CD4-positive, CD25-positive, alpha-beta regulatory T cell (primary cell): Measurements from ENCODE around the gene CD52. TPM values are rescaled to one million over a fixed set of nuclear protein-coding genes. Genes with fewer than 3 reads are reported as not detected.

Experiments
- ATAC-seq, 2 donors: fragments of 150-1000 bp; cut with Tn5 transposase; one replicate each; pipeline ENCODE4 v1.10.0; 2021; ENCODE audit warnings: low read depth in 2 of 2, moderate number of reproducible peaks in 2 of 2, moderate library complexity in 1 of 2
- DNase-seq, 3 donors: peaks; one replicate each; pipeline versions ENCODE4 v3.0.0 to v3.0.0-alpha.2; 2012 to 2022; ENCODE audit warnings: mixed read lengths in 1 of 3
- H3K27ac ChIP-seq: one replicate; pipeline ENCODE4 v1.7.0; 2013; ENCODE audit warnings: mild to moderate bottlenecking, low read length; ENCODE audit not compliant: insufficient read depth, poor library complexity, severe bottlenecking
- H3K27me3 ChIP-seq: one replicate; pipeline ENCODE4 v1.7.0; 2013; ENCODE audit warnings: low read length; ENCODE audit not compliant: control insufficient read depth, insufficient read depth
- H3K36me3 ChIP-seq: one replicate; pipeline ENCODE4 v1.7.0; 2013; ENCODE audit warnings: mild to moderate bottlenecking, low read length, moderate library complexity; ENCODE audit not compliant: control insufficient read depth, insufficient read depth
- H3K4me1 ChIP-seq: 2 replicates; pipeline ENCODE4 v1.7.0; 2013; ENCODE audit warnings: mild to moderate bottlenecking, low read length; ENCODE audit not compliant: insufficient read depth, control insufficient read depth, poor library complexity, severe bottlenecking
- H3K4me3 ChIP-seq: one replicate; pipeline ENCODE4 v1.7.0; 2013; ENCODE audit warnings: low read depth, mild to moderate bottlenecking, low read length, moderate library complexity
- H3K9me3 ChIP-seq, 2 experiments: 1 replicate in 1 of 2; 2 replicates in 1 of 2; pipeline ENCODE4 v1.7.0; 2013; ENCODE audit warnings: low read length in 2 of 2, mild to moderate bottlenecking in 1 of 2, moderate library complexity in 1 of 2; ENCODE audit not compliant: control insufficient read depth in 2 of 2
- H3K27ac Mint-ChIP-seq, 3 donors: one replicate each; pipeline ENCODE4 v1.8.0; 2020 to 2022; ENCODE audit warnings: mild to moderate bottlenecking in 3 of 3, mixed read lengths in 3 of 3, moderate library complexity in 2 of 3
- H3K27me3 Mint-ChIP-seq: one replicate; pipeline ENCODE4 v1.8.0; 2022; ENCODE audit warnings: mild to moderate bottlenecking, mixed read lengths
- H3K36me3 Mint-ChIP-seq: one replicate; pipeline ENCODE4 v1.8.0; 2020; ENCODE audit warnings: mixed read lengths
- H3K4me1 Mint-ChIP-seq, 4 donors: one replicate each; pipeline ENCODE4 v1.8.0; 2020 to 2022; ENCODE audit warnings: mixed read lengths in 4 of 4, mild to moderate bottlenecking in 1 of 4
- H3K4me3 Mint-ChIP-seq, 4 donors: one replicate each; pipeline ENCODE4 v1.8.0; 2020 to 2022; ENCODE audit warnings: mild to moderate bottlenecking in 4 of 4, mixed read lengths in 4 of 4, moderate library complexity in 3 of 4
- H3K9me3 Mint-ChIP-seq, 7 donors: one replicate each; pipeline ENCODE4 v1.8.0; 2020 to 2022; ENCODE audit warnings: mixed read lengths in 7 of 7, mild to moderate bottlenecking in 3 of 7, moderate library complexity in 2 of 7
- polyA plus RNA-seq, 4 donors: library from polyadenylated mRNA; unstranded; fragments of 300-500 nt; fragmentation: Illumina TruSeq; gene quantifications; one replicate each; pipeline ENCODE4 v1.2.3, GENCODE V29; 2021
- total RNA-seq: library from RNA; stranded (reverse); gene quantifications from one replicate; pipeline ENCODE4 v1.2.3, GENCODE V29; 2022

Gene CD52
- total and polyA plus RNA-seq, 5 donors from 2014 or later = 1,528 to 12,173 (median 9,866) TPM

DNA sequence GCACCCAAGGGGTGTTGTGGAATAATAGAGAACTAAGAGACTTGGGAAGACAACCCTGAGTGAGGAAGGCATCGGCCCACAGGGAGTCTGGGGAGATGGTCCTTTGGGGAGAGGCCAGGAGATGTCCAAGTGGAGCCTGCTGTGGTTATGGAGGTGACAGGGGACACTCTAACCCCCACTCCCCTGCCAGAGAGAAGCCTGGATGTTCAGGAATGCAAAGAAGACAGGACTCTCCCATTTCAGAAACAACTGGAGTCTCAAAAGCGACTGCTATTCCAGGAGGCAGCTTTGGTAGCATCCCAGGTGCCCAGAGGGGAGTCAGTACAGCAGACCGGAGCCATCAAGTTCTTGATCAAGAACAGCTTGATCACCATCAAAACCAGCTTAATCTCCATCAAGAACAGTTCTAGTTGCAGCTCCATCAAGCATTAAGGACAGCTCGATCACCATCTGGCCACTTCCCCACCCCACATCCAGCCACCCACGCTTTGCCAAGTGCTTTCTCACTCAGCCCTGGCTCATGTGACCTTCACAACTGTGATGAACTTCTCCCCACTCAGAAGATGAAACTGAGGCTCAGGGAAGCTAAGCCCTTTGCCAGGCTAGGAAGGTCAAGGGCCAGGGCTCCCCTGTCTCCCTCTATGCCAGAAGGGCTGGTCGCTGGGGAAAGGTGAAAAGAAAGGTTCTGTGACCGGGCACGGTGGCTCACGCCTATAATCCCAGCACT lies 743 bp downstream of the CD52 start:
- H3K9me3 Mint-ChIP-seq = peaks cover 0 to 2% (median 0%) of the 10 kb centered on the region in 7 donors
- H3K4me3 Mint-ChIP-seq = peak overlapping the region; percentile 92 to 99 (median 94)
- H3K27ac ChIP-seq = peak overlapping the region; percentile 70
- peaks cover 5% of the 10 kb centered on the region for H3K27me3 Mint-ChIP-seq
- peak overlapping the region; percentile 100 for H3K4me3 ChIP-seq
- H3K36me3 ChIP-seq = peaks cover 36% of the 10 kb centered on the region
- no peaks in the 10 kb centered on the region for H3K9me3 ChIP-seq
- H3K36me3 Mint-ChIP-seq = peaks cover 41% of the 10 kb centered on the region
- ATAC-seq (no peak), DNase-seq (no peak)
- no peaks in the 10 kb centered on the region for H3K27me3 ChIP-seq
- H3K27ac Mint-ChIP-seq = peak overlapping the region; percentile 67 to 97 (median 91)
- H3K4me1 Mint-ChIP-seq = peaks cover 14 to 80% (median 55%) of the 10 kb centered on the region in 4 donors
- H3K4me1 ChIP-seq = peaks cover 84% of the 10 kb centered on the region

DNA sequence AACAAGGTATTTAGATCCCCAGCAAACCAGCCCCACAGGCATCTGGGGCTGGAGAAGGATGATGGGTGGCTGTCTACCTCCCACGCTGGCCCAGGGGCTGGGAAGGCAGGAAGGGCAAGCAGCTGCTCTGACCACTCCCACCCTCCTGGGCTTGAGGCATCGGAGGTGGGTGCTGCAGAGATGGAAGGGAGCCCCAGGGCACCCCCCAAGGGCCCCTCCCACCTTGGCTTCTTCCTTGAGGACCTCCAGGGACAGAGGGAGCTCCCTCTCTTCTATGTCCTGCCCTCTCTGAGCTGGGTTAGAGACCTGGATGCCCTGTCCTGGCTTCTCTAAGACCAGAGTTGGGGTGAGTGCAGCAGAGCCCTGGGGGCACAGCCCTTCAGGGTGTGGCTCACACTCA lies 3.1 kb downstream of the CD52 start:
- peaks cover 44% of the 10 kb centered on the region for H3K36me3 Mint-ChIP-seq
- no peak for DNase-seq

GRCh38 chr1:26321315-26322041 lies 3.7 kb downstream of the CD52 start:
- no peaks in the 10 kb centered on the region for H3K27me3 ChIP-seq
- peaks cover 55% of the 10 kb centered on the region for H3K4me1 ChIP-seq
- H3K36me3 ChIP-seq = peaks cover 50% of the 10 kb centered on the region
- peaks cover 44% of the 10 kb centered on the region for H3K36me3 Mint-ChIP-seq
- peak overlapping the region; percentile 70 for H3K27ac ChIP-seq
- ATAC-seq = peak; percentile 78 to 86
- peak overlapping the region; percentile 92 to 98 (median 94) for H3K4me3 Mint-ChIP-seq
- H3K9me3 Mint-ChIP-seq = peaks cover 0 to 2% (median 0%) of the 10 kb centered on the region in 7 donors
- no peaks in the 10 kb centered on the region for H3K9me3 ChIP-seq
- peaks cover 5% of the 10 kb centered on the region for H3K27me3 Mint-ChIP-seq
- peak overlapping the region; percentile 92 to 100 (median 97) for H3K27ac Mint-ChIP-seq
- peak; percentile 87 to 92 (median 91) for DNase-seq
- peaks cover 6 to 57% (median 37%) of the 10 kb centered on the region in 4 donors for H3K4me1 Mint-ChIP-seq
- H3K4me3 ChIP-seq = peak overlapping the region; percentile 100

More for the DNA sequence above, 3.1 kb downstream of the CD52 start:
- H3K9me3 ChIP-seq = no peaks in the 10 kb centered on the region
- peaks cover 50% of the 10 kb centered on the region for H3K36me3 ChIP-seq
- peaks cover 61% of the 10 kb centered on the region for H3K4me1 ChIP-seq
- H3K27ac ChIP-seq = peak overlapping the region; percentile 70
- H3K9me3 Mint-ChIP-seq = peaks cover 0 to 2% (median 0%) of the 10 kb centered on the region in 7 donors
- peak overlapping the region; percentile 92 to 98 (median 94) for H3K4me3 Mint-ChIP-seq
- H3K27ac Mint-ChIP-seq = peak overlapping the region; percentile 92 to 100 (median 97)
- peaks cover 6 to 63% (median 39%) of the 10 kb centered on the region in 4 donors for H3K4me1 Mint-ChIP-seq
- H3K4me3 ChIP-seq = peak overlapping the region; percentile 100
- ATAC-seq = no peak
- no peaks in the 10 kb centered on the region for H3K27me3 ChIP-seq
- H3K27me3 Mint-ChIP-seq = peaks cover 5% of the 10 kb centered on the region

DNA sequence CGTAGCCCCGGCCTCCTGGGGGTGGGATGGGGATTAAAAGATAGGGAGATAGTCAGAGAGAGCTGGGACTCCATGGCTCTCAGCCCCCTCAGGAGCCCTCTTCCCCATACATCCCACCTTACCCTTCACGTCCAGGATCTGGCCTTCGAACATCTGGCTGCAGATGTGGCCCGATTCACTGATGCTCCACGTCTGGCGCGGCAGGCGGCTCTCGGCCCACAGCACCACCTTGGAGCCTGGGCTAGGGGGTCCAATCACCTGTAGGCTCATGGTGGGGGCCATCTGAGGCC lies 4.2 kb downstream of the CD52 start:
- Mint-ChIP-seq H3K4me1 (peaks cover 6 to 52% (median 35%) of the 10 kb centered on the region in 4 donors), H3K9me3 (peaks cover 0 to 2% (median 0%) of the 10 kb centered on the region in 7 donors), H3K4me3 (peak overlapping the region in 3 of 4 donors; percentile 44 to 95 (median 78)), H3K27me3 (peaks cover 5% of the 10 kb centered on the region), H3K27ac (peak overlapping the region in 2 of 3 donors; percentile 77 to 97), H3K36me3 (peaks cover 44% of the 10 kb centered on the region)
- Histone ChIP-seq H3K36me3 (peaks cover 50% of the 10 kb centered on the region), H3K27me3 (no peaks in the 10 kb centered on the region), H3K27ac (peak overlapping the region; percentile 70), H3K9me3 (no peaks in the 10 kb centered on the region), H3K4me1 (peaks cover 50% of the 10 kb centered on the region), H3K4me3 (peak overlapping the region; percentile 100)
- no peak for DNase-seq
- no peak for ATAC-seq

DNA sequence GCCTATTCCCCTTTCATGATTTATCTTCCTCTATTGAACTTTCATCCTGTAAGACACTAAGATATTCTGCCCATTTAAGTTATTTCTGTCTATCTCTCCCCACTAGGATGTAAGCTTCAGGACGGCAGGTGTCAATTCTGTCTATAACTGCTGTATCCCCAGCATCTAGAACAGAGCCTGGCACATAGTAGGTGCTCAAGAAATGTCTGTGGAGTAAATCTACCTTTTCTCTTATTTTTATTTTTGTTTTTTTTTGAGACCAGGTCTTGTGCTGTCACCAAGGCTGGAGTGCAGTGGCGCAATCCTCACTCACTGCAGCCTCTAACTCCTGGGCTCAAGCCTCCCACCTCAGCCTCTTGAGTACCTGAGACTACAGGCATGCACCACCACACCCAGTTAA lies 5.6 kb downstream of the CD52 start:
- Histone ChIP-seq H3K4me3 (no peak overlapping the region), H3K36me3 (peaks cover 50% of the 10 kb centered on the region), H3K9me3 (no peaks in the 10 kb centered on the region), H3K27ac (no peak overlapping the region), H3K4me1 (peaks cover 42% of the 10 kb centered on the region), H3K27me3 (no peaks in the 10 kb centered on the region)
- no peak for ATAC-seq
- Mint-ChIP-seq H3K4me3 (peak overlapping the region in 3 of 4 donors; percentile 3 to 78 (median 35)), H3K9me3 (peaks cover 0 to 2% (median 0%) of the 10 kb centered on the region in 7 donors), H3K4me1 (peaks cover 6 to 43% (median 26%) of the 10 kb centered on the region in 4 donors), H3K27me3 (no peaks in the 10 kb centered on the region), H3K36me3 (peaks cover 36% of the 10 kb centered on the region), H3K27ac (peak overlapping the region in 2 of 3 donors; percentile 52 to 57)
- no peak for DNase-seq

- Mint-ChIP-seq H3K36me3 (peaks cover 27% of the 10 kb centered on the region), H3K4me1 (peaks cover 6 to 39% (median 26%) of the 10 kb centered on the region in 4 donors), H3K9me3 (peaks cover 0 to 2% (median 0%) of the 10 kb centered on the region in 7 donors), H3K27me3 (no peaks in the 10 kb centered on the region), H3K27ac (peak overlapping the region in 2 of 3 donors; percentile 26 to 64), H3K4me3 (peak overlapping the region in 1 of 4 donors; percentile 49)
- no peaks in the 10 kb centered on the region for H3K9me3 ChIP-seq
- H3K4me1 ChIP-seq = peaks cover 39% of the 10 kb centered on the region
- peaks cover 50% of the 10 kb centered on the region for H3K36me3 ChIP-seq
- no peak overlapping the region for H3K27ac ChIP-seq
- no peak for ATAC-seq
- DNase-seq = no peak
- H3K4me3 ChIP-seq = no peak overlapping the region
- H3K27me3 ChIP-seq = no peaks in the 10 kb centered on the region
These were observed 6.8 kb downstream of the CD52 start for GRCh38 chr1:26324550-26324949.

GRCh38 chr1:26327956-26328362 lies 10.2 kb downstream of the CD52 start:
- Mint-ChIP-seq H3K36me3 (peaks cover 10% of the 10 kb centered on the region), H3K4me1 (peaks cover 0 to 10% (median 7%) of the 10 kb centered on the region in 4 donors), H3K4me3 (no peak overlapping the region), H3K9me3 (no peaks in the 10 kb centered on the region), H3K27ac (no peak overlapping the region), H3K27me3 (no peaks in the 10 kb centered on the region)
- Histone ChIP-seq H3K27ac (no peak overlapping the region), H3K4me1 (peaks cover 5% of the 10 kb centered on the region), H3K9me3 (no peaks in the 10 kb centered on the region), H3K4me3 (no peak overlapping the region), H3K27me3 (no peaks in the 10 kb centered on the region), H3K36me3 (peaks cover 23% of the 10 kb centered on the region)
- ATAC-seq (no peak), DNase-seq (no peak)
